Activated T-cell treated with anti-CD3 and anti-CD28 coated beads, Interleukin-2, amount 50 U/mL, for 24 hours (primary cell): ENCODE data around the gene MCM3AP.

ENCODE experiments used
- DNase-seq: peaks from one replicate; pipeline ENCODE4 v3.0.0-alpha.2; 2020
- H3K27ac Mint-ChIP-seq: 2 replicates; pipeline ENCODE4 v1.8.0; 2020; ENCODE audit warnings: mild to moderate bottlenecking, mixed read lengths
- H3K27me3 Mint-ChIP-seq: 2 replicates; pipeline ENCODE4 v1.8.0; 2020; ENCODE audit warnings: mixed read lengths
- H3K36me3 Mint-ChIP-seq: 2 replicates; pipeline ENCODE4 v1.8.0; 2020; ENCODE audit warnings: low read depth, mixed read lengths
- H3K4me1 Mint-ChIP-seq: 2 replicates; pipeline ENCODE4 v1.8.0; 2020; ENCODE audit warnings: low read depth, mixed read lengths
- H3K4me3 Mint-ChIP-seq: 2 replicates; pipeline ENCODE4 v1.8.0; 2020; ENCODE audit warnings: mild to moderate bottlenecking, moderate library complexity, mixed read lengths
- H3K9me3 Mint-ChIP-seq: 2 replicates; pipeline ENCODE4 v1.8.0; 2020; ENCODE audit warnings: mixed read lengths

Gene MCM3AP

GRCh38 chr21:46215436-46216131 lies 69.8 kb downstream of the MCM3AP start:
- no peak for DNase-seq
- Mint-ChIP-seq H3K36me3 (peaks cover 45% of the 10 kb centered on the region), H3K9me3 (no peaks in the 10 kb centered on the region), H3K4me1 (no peaks in the 10 kb centered on the region), H3K27ac (no peak overlapping the region), H3K4me3 (no peak overlapping the region), H3K27me3 (no peaks in the 10 kb centered on the region)

DNA sequence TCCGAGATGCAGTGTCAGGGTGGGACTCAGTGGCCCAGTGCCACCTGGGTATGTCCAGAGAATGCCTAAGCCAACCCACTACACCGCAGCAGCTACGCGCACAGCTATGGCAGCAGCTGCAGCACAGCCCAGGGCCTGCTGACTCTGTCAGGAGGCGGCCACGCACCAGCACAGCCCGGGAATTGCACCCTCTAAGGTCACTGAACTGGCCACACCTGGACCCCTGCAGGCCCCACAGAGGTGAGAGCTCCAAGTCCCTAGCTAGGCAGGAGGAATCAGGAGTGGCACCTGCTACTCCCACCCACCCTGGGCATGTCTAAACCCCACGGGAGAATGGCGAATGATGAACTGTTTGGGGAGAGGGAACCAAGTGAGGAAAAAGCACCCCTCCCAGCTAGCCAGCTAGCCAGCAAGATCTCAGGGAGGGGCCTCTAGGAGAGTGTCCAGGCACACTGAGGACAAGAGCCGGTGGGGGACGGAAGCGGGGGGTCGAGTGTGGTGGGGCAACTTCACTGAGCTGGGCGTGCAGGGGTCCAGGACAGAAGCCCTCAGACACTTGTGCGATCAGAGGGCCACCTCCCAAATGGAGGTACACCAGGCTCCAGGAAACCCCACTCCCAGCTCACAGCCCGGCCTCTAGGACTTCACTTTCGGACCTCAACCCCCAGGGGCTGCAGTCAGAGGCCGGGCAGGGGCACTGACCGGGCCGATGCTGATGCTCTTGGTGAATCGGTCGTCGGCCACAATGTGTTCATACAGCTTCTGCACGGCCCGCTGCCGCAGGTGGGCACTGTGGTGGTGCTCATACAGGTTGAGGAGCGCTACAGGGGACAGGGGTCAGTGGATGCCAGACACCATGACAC lies 70.7 kb downstream of the MCM3AP start:
- H3K9me3 Mint-ChIP-seq = no peaks in the 10 kb centered on the region
- H3K4me3 Mint-ChIP-seq = no peak overlapping the region

DNA sequence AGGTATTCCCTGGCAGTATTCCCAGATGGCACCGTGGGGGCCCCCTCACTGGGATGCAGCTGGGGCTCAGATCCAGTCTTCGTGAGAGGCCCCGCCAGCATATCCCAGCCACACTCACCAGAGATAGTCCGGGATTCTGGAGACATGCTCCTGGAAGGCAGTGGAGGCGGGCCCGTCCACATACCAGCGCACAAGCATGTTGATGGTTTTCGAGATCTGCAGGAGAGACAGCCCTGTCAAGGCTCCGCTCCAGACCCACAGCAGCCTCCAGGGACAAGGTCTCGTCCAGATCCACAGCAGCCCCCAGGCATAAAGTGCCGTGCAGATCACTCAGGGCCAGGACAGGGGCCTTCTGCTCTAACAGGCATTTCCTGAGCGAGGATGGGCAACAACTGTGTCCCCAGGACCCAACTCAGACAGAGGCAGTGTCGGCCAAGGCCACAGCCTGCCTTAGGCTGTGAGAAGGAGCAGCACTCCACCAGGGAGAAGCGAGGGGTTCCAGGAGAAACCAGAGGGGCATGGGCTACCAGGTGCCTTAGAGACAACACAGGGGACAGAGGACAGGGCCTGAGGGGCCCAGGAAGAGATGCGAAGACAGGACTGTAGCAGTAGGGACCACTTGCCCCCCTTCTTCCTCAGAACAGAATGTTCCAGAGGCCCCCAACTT lies 71.7 kb downstream of the MCM3AP start:
- Mint-ChIP-seq H3K27me3 (no peaks in the 10 kb centered on the region), H3K36me3 (peaks cover 40% of the 10 kb centered on the region), H3K27ac (no peak overlapping the region), H3K4me1 (no peaks in the 10 kb centered on the region), H3K4me3 (no peak overlapping the region), H3K9me3 (no peaks in the 10 kb centered on the region)
- DNase-seq = peak; percentile 16

More for the DNA sequence above, 70.7 kb downstream of the MCM3AP start:
- Mint-ChIP-seq H3K4me1 (no peaks in the 10 kb centered on the region), H3K27me3 (no peaks in the 10 kb centered on the region), H3K36me3 (peaks cover 42% of the 10 kb centered on the region), H3K27ac (no peak overlapping the region)
- DNase-seq = peak; percentile 22

GRCh38 chr21:46212721-46213484 lies 72.5 kb downstream of the MCM3AP start:
- H3K9me3 Mint-ChIP-seq = no peaks in the 10 kb centered on the region
- no peaks in the 10 kb centered on the region for H3K27me3 Mint-ChIP-seq
- peak; percentile 14 for DNase-seq
- no peak overlapping the region for H3K4me3 Mint-ChIP-seq
- H3K36me3 Mint-ChIP-seq = peaks cover 48% of the 10 kb centered on the region
- no peaks in the 10 kb centered on the region for H3K4me1 Mint-ChIP-seq
- no peak overlapping the region for H3K27ac Mint-ChIP-seq

- Mint-ChIP-seq H3K27ac (no peak overlapping the region), H3K4me3 (no peak overlapping the region), H3K27me3 (no peaks in the 10 kb centered on the region), H3K36me3 (peaks cover 52% of the 10 kb centered on the region), H3K4me1 (no peaks in the 10 kb centered on the region), H3K9me3 (no peaks in the 10 kb centered on the region)
- peak; percentile 19 for DNase-seq
Measured at GRCh38 chr21:46211786-46212720, 73.4 kb downstream of the MCM3AP start.

DNA sequence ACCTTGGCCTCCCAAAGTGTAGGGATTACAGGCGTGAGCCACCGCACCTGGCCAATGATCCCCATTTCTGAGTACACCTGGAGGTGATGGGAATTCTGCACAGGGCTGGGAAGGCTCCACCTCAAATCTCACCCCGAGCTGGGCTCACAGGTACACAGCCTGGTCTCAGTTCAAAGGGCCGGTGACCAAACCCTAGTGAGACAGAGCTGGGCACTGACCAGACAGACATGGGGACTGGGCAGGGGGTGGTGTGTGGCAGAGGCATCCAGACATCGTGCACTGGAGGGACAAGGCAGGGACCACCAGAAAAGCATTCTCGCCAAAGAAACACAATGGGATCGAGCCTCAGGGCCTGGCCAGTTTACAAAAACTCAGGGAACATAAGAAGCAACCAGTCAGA lies 74.0 kb downstream of the MCM3AP start:
- no peak overlapping the region for H3K4me3 Mint-ChIP-seq

GRCh38 chr21:46210378-46211136 lies 74.9 kb downstream of the MCM3AP start:
- H3K27ac Mint-ChIP-seq = no peak overlapping the region
- no peaks in the 10 kb centered on the region for H3K27me3 Mint-ChIP-seq
- no peaks in the 10 kb centered on the region for H3K9me3 Mint-ChIP-seq
- H3K36me3 Mint-ChIP-seq = peaks cover 61% of the 10 kb centered on the region
- no peak overlapping the region for H3K4me3 Mint-ChIP-seq
- no peaks in the 10 kb centered on the region for H3K4me1 Mint-ChIP-seq
- no peak for DNase-seq

More for the DNA sequence above, 74.0 kb downstream of the MCM3AP start:
- no peaks in the 10 kb centered on the region for H3K4me1 Mint-ChIP-seq
- H3K27me3 Mint-ChIP-seq = no peaks in the 10 kb centered on the region
- DNase-seq = no peak
- no peaks in the 10 kb centered on the region for H3K9me3 Mint-ChIP-seq
- H3K27ac Mint-ChIP-seq = no peak overlapping the region
- H3K36me3 Mint-ChIP-seq = peaks cover 56% of the 10 kb centered on the region

- Mint-ChIP-seq H3K9me3 (no peaks in the 10 kb centered on the region), H3K27ac (no peak overlapping the region), H3K36me3 (peaks cover 69% of the 10 kb centered on the region), H3K27me3 (no peaks in the 10 kb centered on the region), H3K4me1 (no peaks in the 10 kb centered on the region), H3K4me3 (no peak overlapping the region)
- no peak for DNase-seq
Measured at GRCh38 chr21:46208761-46209721, 76.4 kb downstream of the MCM3AP start.

GRCh38 chr21:46207920-46208591 lies 77.4 kb downstream of the MCM3AP start:
- H3K36me3 Mint-ChIP-seq = peaks cover 68% of the 10 kb centered on the region

DNA sequence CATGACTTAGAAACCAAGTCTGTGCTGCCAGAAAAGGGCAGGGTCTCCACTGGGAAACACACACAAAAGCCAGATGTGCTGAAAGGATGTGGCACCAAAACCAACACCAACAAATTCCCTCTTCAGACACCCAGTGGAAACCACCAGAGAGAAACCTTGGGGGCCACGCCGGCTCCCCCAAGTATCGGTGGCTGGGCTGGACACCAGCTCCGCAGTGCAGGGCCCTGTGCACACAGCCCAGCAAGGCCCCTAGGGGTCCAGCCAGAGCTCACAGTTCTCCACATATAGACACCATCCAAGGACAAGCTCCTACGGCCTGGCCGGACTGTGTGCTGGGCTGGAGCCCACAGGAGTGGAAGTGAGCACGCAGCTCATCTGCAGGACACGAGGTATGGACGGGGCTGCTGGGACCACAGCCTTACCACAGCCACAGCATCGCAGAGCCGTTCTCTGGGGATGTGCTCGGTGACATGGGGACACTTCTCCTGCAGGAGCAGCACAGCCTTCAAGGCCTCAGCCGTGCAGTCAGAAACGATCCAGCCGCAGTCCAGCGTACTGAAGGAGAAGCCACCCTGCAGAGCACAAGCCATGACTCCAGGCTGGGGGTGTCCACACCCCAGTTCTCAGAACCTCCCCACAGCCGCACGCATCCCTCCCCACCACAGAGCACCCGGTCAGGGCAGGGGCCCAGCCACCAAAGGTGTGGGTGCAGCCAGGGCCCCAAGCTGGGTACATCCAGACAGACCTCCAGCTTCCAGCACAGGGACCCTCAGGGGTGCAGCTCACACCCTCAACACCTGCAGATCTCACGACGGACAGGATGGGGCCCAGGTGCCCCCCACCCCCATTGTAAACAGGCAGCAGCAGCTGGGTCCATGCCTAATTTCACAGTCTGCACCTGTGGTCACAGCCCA lies 78.1 kb downstream of the MCM3AP start:
- no peak overlapping the region for H3K4me3 Mint-ChIP-seq
- H3K36me3 Mint-ChIP-seq = peaks cover 72% of the 10 kb centered on the region
- H3K4me1 Mint-ChIP-seq = no peaks in the 10 kb centered on the region
- no peak overlapping the region for H3K27ac Mint-ChIP-seq
- no peaks in the 10 kb centered on the region for H3K27me3 Mint-ChIP-seq
- no peaks in the 10 kb centered on the region for H3K9me3 Mint-ChIP-seq
- no peak for DNase-seq

More at GRCh38 chr21:46207920-46208591, 77.4 kb downstream of the MCM3AP start:
- no peak for DNase-seq
- Mint-ChIP-seq H3K4me1 (no peaks in the 10 kb centered on the region), H3K27me3 (no peaks in the 10 kb centered on the region), H3K27ac (no peak overlapping the region), H3K4me3 (no peak overlapping the region), H3K9me3 (no peaks in the 10 kb centered on the region)
